ENCODE data around the gene TMEM11.

TMEM11 gene

GRCh38 chr17:21185061-21185460 is 28.9 kb downstream of the TMEM11 start:
- no peak overlapping the region for H3K4me3 ChIP-seq (replicated peaks; ENCODE audit: low read depth, low read length)
- DNase-seq (ENCODE audit: extremely low read depth, low read depth): no peak
- TF ChIP-seq CTCF (IDR thresholded peaks at IDR 0.05; ENCODE audit: low read depth, low read length, missing control alignments): no peak

GRCh38 chr17:21184570-21184969 is 29.4 kb downstream of the TMEM11 start:
- no peak for DNase-seq (ENCODE audit: extremely low read depth, low read depth)
- no peak for TF ChIP-seq CTCF (IDR thresholded peaks at IDR 0.05; ENCODE audit: low read depth, low read length, missing control alignments)
- no peak overlapping the region for H3K4me3 ChIP-seq (replicated peaks; ENCODE audit: low read depth, low read length)

DNA sequence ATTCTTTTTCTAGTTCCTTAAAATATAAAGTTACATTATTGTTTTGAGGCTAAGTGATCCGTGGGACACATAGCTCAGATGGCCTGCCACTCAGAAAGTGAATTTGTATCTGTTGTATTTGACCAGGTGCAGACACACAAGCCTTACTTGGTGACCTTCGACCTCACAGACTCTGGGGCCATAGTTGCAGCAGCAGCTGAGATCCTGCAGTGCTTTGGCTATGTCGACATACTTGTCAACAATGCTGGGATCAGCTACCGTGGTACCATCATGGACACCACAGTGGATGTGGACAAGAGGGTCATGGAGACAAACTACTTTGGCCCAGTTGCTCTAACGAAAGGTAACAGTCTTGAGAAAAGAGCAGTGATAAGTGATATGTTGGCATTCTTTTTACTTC is 30.5 kb downstream of the TMEM11 start:
- H3K4me3 ChIP-seq (replicated peaks; ENCODE audit: low read depth, low read length): no peak overlapping the region
- no peak for TF ChIP-seq CTCF (IDR thresholded peaks at IDR 0.05; ENCODE audit: low read depth, low read length, missing control alignments)
- DNase-seq (ENCODE audit: extremely low read depth, low read depth): no peak

DNA sequence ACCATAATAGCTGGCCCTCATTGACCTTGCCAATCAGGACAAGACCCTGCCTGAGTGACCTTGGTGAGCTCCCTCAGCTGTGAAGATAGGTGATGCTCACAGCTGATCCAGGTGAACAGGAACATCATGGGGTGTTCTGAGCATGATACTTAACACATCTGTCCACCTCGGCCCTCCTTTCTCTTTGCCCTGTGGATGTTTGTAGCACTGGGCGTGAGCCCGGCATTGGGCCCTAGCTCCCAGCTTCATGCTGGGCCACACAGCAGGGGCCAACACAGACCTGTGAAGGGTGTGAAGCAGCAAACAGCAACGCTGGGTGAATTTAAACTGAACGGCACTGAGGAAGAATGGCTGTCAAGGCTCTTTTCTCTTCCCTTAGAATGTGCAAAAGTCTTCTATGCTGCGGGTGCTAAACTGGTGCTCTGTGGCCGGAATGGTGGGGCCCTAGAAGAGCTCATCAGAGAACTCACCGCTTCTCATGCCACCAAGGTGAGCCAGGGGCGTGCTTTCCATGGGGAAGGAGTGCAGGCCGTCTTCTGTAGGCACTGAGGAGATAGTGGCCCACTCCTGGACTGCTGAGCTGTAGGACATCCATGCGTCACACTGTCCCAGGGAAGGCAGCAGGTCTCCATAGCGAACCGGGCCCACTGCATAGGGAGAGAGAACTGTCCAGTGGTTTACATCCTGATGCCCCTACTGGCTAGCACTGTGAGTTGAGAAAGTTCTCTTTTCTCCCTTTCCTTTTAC is 35.9 kb downstream of the TMEM11 start:
- H3K4me3 ChIP-seq (replicated peaks; ENCODE audit: low read depth, low read length): no peak overlapping the region
- TF ChIP-seq CTCF (IDR thresholded peaks at IDR 0.05; ENCODE audit: low read depth, low read length, missing control alignments): no peak
- no peak for DNase-seq (ENCODE audit: extremely low read depth, low read depth)

DNA sequence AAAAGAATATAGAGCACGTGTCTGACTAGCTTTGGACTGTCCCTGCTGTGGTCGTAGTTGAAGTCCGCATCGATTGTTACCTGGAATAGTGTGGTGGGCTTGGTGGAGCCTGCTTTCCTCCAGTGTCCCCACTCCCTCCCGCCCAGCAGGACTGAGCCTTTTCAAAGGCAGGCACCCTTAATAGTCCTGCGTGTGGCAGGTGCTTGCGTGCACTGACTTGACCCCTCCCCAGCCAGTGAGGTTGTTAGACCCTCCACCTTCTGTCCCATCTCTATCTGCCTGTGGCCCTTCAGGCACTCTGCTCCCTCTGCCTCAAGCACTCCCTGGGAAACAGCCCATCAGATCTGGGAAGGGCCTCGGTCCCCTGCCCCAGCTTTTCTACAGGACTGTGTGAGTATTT is 36.6 kb downstream of the TMEM11 start:
- no peak overlapping the region for H3K4me3 ChIP-seq (replicated peaks; ENCODE audit: low read depth, low read length)
- no peak for DNase-seq (ENCODE audit: extremely low read depth, low read depth)
- TF ChIP-seq CTCF (IDR thresholded peaks at IDR 0.05; ENCODE audit: low read depth, low read length, missing control alignments): no peak

- TF ChIP-seq CTCF (IDR thresholded peaks at IDR 0.05; ENCODE audit: low read depth, low read length, missing control alignments): no peak
- DNase-seq (ENCODE audit: extremely low read depth, low read depth): no peak
- no peak overlapping the region for H3K4me3 ChIP-seq (replicated peaks; ENCODE audit: low read depth, low read length)
Observed at GRCh38 chr17:21176773-21177395, 37.1 kb downstream of the TMEM11 start.
